GM21825 (cell line): ENCODE data around the gene AOC2.
"Not testable (repeated sequence)": the region's sequence is repeated elsewhere in the genome, so short reads cannot be mapped to it uniquely, and the experiment has no call there.

Experiments
- ATAC-seq: cut with Tn5 transposase; IDR thresholded peaks from one replicate; pipeline ENCODE4 v1.9.1; 2021; ENCODE audit warnings: mild to moderate bottlenecking, moderate library complexity; ENCODE audit not compliant: unreplicated experiment

Gene AOC2

GRCh38 chr17:42879596-42879985 lies 35.2 kb downstream of the AOC2 start:
- ATAC-seq = no peak

GRCh38 chr17:42880776-42881310 lies 36.5 kb downstream of the AOC2 start:
- no peak for ATAC-seq

GRCh38 chr17:42881706-42882105 lies 37.3 kb downstream of the AOC2 start:
- not testable (repeated sequence) for ATAC-seq

GRCh38 chr17:42882166-42882565 lies 37.8 kb downstream of the AOC2 start:
- no peak for ATAC-seq

GRCh38 chr17:42883802-42884558 lies 39.6 kb downstream of the AOC2 start:
- no peak for ATAC-seq

GRCh38 chr17:42885806-42886205 lies 41.4 kb downstream of the AOC2 start:
- not testable (repeated sequence) for ATAC-seq

GRCh38 chr17:42886283-42887176 lies 42.1 kb downstream of the AOC2 start:
- ATAC-seq = no peak

- ATAC-seq = no peak
Measured at GRCh38 chr17:42889809-42890208, 45.4 kb downstream of the AOC2 start.

GRCh38 chr17:42891539-42892152 lies 47.3 kb downstream of the AOC2 start:
- ATAC-seq = no peak

GRCh38 chr17:42893359-42893758 lies 49.0 kb downstream of the AOC2 start:
- ATAC-seq = no peak

- ATAC-seq = no peak
Measured at GRCh38 chr17:42894283-42895184, 50.2 kb downstream of the AOC2 start.

- no peak for ATAC-seq
Measured at GRCh38 chr17:42895185-42895555, 50.8 kb downstream of the AOC2 start.

- no peak for ATAC-seq
Measured at GRCh38 chr17:42898147-42898811, 53.9 kb downstream of the AOC2 start.

- not testable (repeated sequence) for ATAC-seq
Measured at GRCh38 chr17:42899981-42900380, 55.6 kb downstream of the AOC2 start.
